HG03469 (cell line): ENCODE measurements around the gene ZNF41.
A peak's percentile ranks its signal among the peaks of the same experiment; 100 is the strongest.
"Not testable (repeated sequence)": the region's sequence is repeated elsewhere in the genome, so short reads cannot be mapped to it uniquely, and the experiment has no call there.

Experiments used
- ATAC-seq: cut with Tn5 transposase; IDR thresholded peaks from one replicate; pipeline ENCODE4 v1.9.1; 2021; ENCODE audit warnings: mild to moderate bottlenecking, moderate library complexity, moderate number of reproducible peaks; ENCODE audit not compliant: unreplicated experiment

The ZNF41 gene

GRCh38 chrX:47482512-47483305 is at the start of gene ZNF41:
ZNF41 (minus strand) TSS chrX:47483222; CDS start chrX:47467481, 15,741 bp downstream.
- ATAC-seq = peak; percentile 85

- ATAC-seq = no peak
Measured at GRCh38 chrX:47530049-47530448, 47.0 kb upstream of the ZNF41 start.

- no peak for ATAC-seq
Measured at GRCh38 chrX:47529548-47529947, 46.5 kb upstream of the ZNF41 start.

- no peak for ATAC-seq
Measured at GRCh38 chrX:47523713-47524166, 40.7 kb upstream of the ZNF41 start.

GRCh38 chrX:47523297-47523696 is 40.3 kb upstream of the ZNF41 start:
- ATAC-seq = no peak

- no peak for ATAC-seq
Measured at GRCh38 chrX:47518144-47518543, 35.1 kb upstream of the ZNF41 start.

- ATAC-seq = no peak
Measured at GRCh38 chrX:47515941-47516665, 33.1 kb upstream of the ZNF41 start.

GRCh38 chrX:47514533-47515235 is 31.7 kb upstream of the ZNF41 start:
- no peak for ATAC-seq

- ATAC-seq = peak; percentile 50
Measured at GRCh38 chrX:47513034-47513965, 30.3 kb upstream of the ZNF41 start.

- not testable (repeated sequence) for ATAC-seq
Measured at GRCh38 chrX:47512383-47512782, 29.4 kb upstream of the ZNF41 start.

- no peak for ATAC-seq
Measured at GRCh38 chrX:47507153-47507867, 24.3 kb upstream of the ZNF41 start.

- no peak for ATAC-seq
Measured at GRCh38 chrX:47503151-47503550, 20.1 kb upstream of the ZNF41 start.

- ATAC-seq = no peak
Measured at GRCh38 chrX:47502316-47503125, 19.5 kb upstream of the ZNF41 start.

- no peak for ATAC-seq
Measured at GRCh38 chrX:47501226-47502074, 18.4 kb upstream of the ZNF41 start.

- no peak for ATAC-seq
Measured at GRCh38 chrX:47500554-47500953, 17.5 kb upstream of the ZNF41 start.

GRCh38 chrX:47499293-47499692 is 16.3 kb upstream of the ZNF41 start:
- ATAC-seq = no peak

- no peak for ATAC-seq
Measured at GRCh38 chrX:47498411-47498810, 15.4 kb upstream of the ZNF41 start.

GRCh38 chrX:47497271-47497888 is 14.4 kb upstream of the ZNF41 start:
- ATAC-seq = no peak
